Esophagus squamous epithelium (tissue), 4 donors: ENCODE data around the gene RBM34.

ENCODE experiments used
- POLR2A ChIP-seq, 4 donors: fragments of 450-650 bp; IDR thresholded peaks; one replicate each; pipeline ENCODE4 v1.6.1; 2017; ENCODE audit warnings: antibody characterized with exemption in 4 of 4, mild to moderate bottlenecking in 4 of 4, moderate library complexity in 3 of 4
- TF ChIP-seq, protein P1 (sequence below), 6 experiments: fragments of 450-650 bp in 4 of 6; fragments of 200-600 bp in 2 of 6; sonication (generic) in 2 of 6; IDR thresholded peaks; one replicate each; pipeline ENCODE4 v1.5.1; 2016 to 2019; ENCODE audit warnings: antibody characterized with exemption in 6 of 6, mild to moderate bottlenecking in 4 of 6, moderate library complexity in 4 of 6

DNA sequence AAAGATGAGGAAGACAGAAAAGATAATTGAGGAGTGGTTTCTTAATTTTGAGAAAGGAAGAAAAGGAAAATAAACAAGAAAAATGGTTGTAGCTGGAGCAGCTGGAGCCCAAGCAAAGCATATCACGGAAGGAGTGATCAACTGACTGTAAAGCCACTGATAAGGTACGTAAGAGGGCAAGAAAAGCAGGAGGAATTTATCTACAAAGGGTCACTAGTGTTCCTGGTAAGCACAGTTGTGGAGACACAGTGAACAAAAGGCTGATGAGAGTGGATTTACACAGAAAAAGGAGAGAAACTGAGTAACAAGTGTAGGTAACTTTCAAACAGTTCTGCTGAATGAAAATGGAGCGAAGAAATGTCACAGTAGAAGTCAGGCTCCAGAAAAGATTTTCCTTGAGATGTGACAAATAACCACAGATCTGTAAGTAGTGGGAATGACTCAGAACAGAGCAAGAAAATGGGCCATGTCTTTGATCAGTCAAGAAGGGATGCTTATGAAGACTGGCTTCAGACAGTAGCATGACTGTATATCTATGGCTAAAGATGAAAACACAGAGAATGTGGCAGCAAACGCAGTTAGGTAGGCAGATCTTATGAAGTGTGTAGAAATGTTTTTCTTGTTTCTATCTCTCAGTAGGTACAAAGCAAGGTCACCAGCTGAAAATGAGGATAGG is 45.6 kb upstream of the RBM34 start:
- TF ChIP-seq, protein P1, sequence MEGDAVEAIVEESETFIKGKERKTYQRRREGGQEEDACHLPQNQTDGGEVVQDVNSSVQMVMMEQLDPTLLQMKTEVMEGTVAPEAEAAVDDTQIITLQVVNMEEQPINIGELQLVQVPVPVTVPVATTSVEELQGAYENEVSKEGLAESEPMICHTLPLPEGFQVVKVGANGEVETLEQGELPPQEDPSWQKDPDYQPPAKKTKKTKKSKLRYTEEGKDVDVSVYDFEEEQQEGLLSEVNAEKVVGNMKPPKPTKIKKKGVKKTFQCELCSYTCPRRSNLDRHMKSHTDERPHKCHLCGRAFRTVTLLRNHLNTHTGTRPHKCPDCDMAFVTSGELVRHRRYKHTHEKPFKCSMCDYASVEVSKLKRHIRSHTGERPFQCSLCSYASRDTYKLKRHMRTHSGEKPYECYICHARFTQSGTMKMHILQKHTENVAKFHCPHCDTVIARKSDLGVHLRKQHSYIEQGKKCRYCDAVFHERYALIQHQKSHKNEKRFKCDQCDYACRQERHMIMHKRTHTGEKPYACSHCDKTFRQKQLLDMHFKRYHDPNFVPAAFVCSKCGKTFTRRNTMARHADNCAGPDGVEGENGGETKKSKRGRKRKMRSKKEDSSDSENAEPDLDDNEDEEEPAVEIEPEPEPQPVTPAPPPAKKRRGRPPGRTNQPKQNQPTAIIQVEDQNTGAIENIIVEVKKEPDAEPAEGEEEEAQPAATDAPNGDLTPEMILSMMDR (IDR thresholded peaks at IDR 0.05): no peak
- no peak for TF ChIP-seq POLR2A (IDR thresholded peaks at IDR 0.05)
